K562 (cell line): ENCODE results near the gene POU4F3. TPM values are rescaled to one million over a fixed set of nuclear protein-coding genes. Genes with fewer than 3 reads are reported as not detected.
A peak's percentile ranks its signal among the peaks of the same experiment; 100 is the strongest.

Experiments
- ATAC-seq: fragments of 200-7000 bp; cut with Tn5 transposase; 3 replicates; pipeline ENCODE4 v1.9.1; 2020; ENCODE audit warnings: moderate library complexity
- BruUV-seq: library from RNA; stranded (reverse); fragments of 400-500 nt; replicated peaks from 2 replicates; lab custom pipeline; 2021; lab: Mats Ljungman, UMichigan
- CTCF ChIA-PET: fragments of 300-600 bp; formaldehyde crosslinking; extraction: SDS; loops from one replicate; lab custom pipeline; 2021; ENCODE audit warnings: low intra/inter-chr PET ratio; lab: Yijun Ruan, JAX
- POLR2A ChIA-PET: fragments of 300-600, 350-650 bp; sonication (Branson Sonifier 250); formaldehyde crosslinking; extraction: SDS; loops from one replicate; lab custom pipeline; 2021; ENCODE audit warnings: antibody characterized with exemption, inconsistent platforms; lab: Yijun Ruan, JAX
- DNase-seq, 4 experiments: peaks; one replicate each; pipeline versions ENCODE4 v3.0.0 to v3.0.0-alpha.2; 2011 to 2018; ENCODE audit warnings: low spot score in 3 of 4, mixed read lengths in 3 of 4; ENCODE audit errors: extremely low read depth in 1 of 4
- FAIRE-seq: peaks from 2 replicates; lab custom pipeline; 2011; peaks lifted over from hg19 to GRCh38; lab: Jason Lieb, UNC
- H2AFZ ChIP-seq: 2 replicates; pipeline ENCODE4 v1.6.0; 2011; ENCODE audit warnings: low read depth, low read length, control low read depth, inconsistent platforms
- H3K27ac ChIP-seq: fragments of 200-600 bp; 3 replicates; pipeline ENCODE4 v1.8.0; 2011; ENCODE audit warnings: low read depth, mild to moderate bottlenecking, control low read depth, inconsistent platforms, low read length, moderate library complexity, mixed read lengths; ENCODE audit errors: extremely low read depth
- H3K27me3 ChIP-seq, 2 experiments: fragments of 300-600 bp in 1 of 2; 2 replicates in 1 of 2; 3 replicates in 1 of 2; pipeline versions ENCODE4 v1.6.0 to v1.8.0; 2011; ENCODE audit warnings: inconsistent platforms in 2 of 2, low read length in 2 of 2, mild to moderate bottlenecking in 1 of 2, mixed read lengths in 1 of 2, moderate library complexity in 1 of 2; ENCODE audit not compliant: control insufficient read depth in 2 of 2, insufficient read depth in 2 of 2
- H3K36me3 ChIP-seq: fragments of 300-600 bp; 3 replicates; pipeline ENCODE4 v1.8.0; 2011; ENCODE audit warnings: mild to moderate bottlenecking, low read length, inconsistent platforms; ENCODE audit not compliant: control insufficient read depth, insufficient read depth
- H3K4me1 ChIP-seq, 2 experiments: fragments of 200-600 bp in 1 of 2; replicated peaks in 1 of 2; 2 replicates in 1 of 2; 3 replicates in 1 of 2; pipeline versions ENCODE4 v1.5.1 to v1.8.0; 2011; ENCODE audit warnings: inconsistent platforms in 2 of 2, low read length in 2 of 2, mild to moderate bottlenecking in 1 of 2, mixed read lengths in 1 of 2, moderate library complexity in 1 of 2; ENCODE audit not compliant: control insufficient read depth in 2 of 2, insufficient read depth in 2 of 2
- H3K4me2 ChIP-seq: 2 replicates; pipeline ENCODE4 v1.6.1; 2011; ENCODE audit warnings: low read length, control low read depth, inconsistent platforms, mixed read lengths; ENCODE audit not compliant: insufficient read depth
- H3K4me3 ChIP-seq: fragments of 200-600 bp; sonication (generic), shearing (Covaris generic); 2 replicates; pipeline ENCODE4 v1.5.1; 2016; ENCODE audit warnings: control low read depth, inconsistent platforms
- H3K79me2 ChIP-seq: fragments of 200-600 bp; 3 replicates; pipeline ENCODE4 v1.8.0; 2011; ENCODE audit warnings: low read length, inconsistent platforms; ENCODE audit not compliant: control insufficient read depth, insufficient read depth
- H3K9ac ChIP-seq, 2 experiments: 2 replicates each; pipeline versions ENCODE4 v1.6.0 to v1.6.1; 2011; ENCODE audit warnings: low read depth in 2 of 2, low read length in 2 of 2, control low read depth in 1 of 2, inconsistent platforms in 1 of 2, mild to moderate bottlenecking in 1 of 2, mixed read lengths in 1 of 2; ENCODE audit not compliant: insufficient read depth in 1 of 2
- H3K9me1 ChIP-seq: one replicate; pipeline ENCODE4 v1.6.0; 2011; ENCODE audit warnings: inconsistent platforms, mild to moderate bottlenecking, low read length, moderate library complexity; ENCODE audit not compliant: control insufficient read depth, insufficient read depth
- H3K9me3 ChIP-seq: replicated peaks from 2 replicates; pipeline ENCODE4 v1.5.1; 2011; ENCODE audit warnings: low read depth, low read length, inconsistent platforms; ENCODE audit not compliant: control insufficient read depth, insufficient read depth
- H4K20me1 ChIP-seq: replicated peaks from 2 replicates; pipeline ENCODE4 v1.6.1; 2011; ENCODE audit warnings: low read length, inconsistent platforms, mixed read lengths; ENCODE audit not compliant: control insufficient read depth, insufficient read depth
- CEBPG ChIP-seq, 3 experiments: fragments of 200-800 bp in 1 of 3; sonication (Bioruptor generic) in 1 of 3; sonication (generic) in 1 of 3; formaldehyde crosslinking in 1 of 3; IDR thresholded peaks in 2 of 3; conservative IDR thresholded peaks in 1 of 3; 2 replicates each; pipeline versions ENCODE4 v1.6.1 to v1.8.0; 2016 to 2022; ENCODE audit warnings: missing compliant biosample characterization in 2 of 3, missing genetic modification characterization in 2 of 3, mild to moderate bottlenecking in 1 of 3, missing genetic modification reagents in 1 of 3
- CREM ChIP-seq: IDR thresholded peaks from 2 replicates; pipeline ENCODE4 v1.6.1; 2014; ENCODE audit warnings: antibody characterized with exemption, low read depth
- ZBTB12 ChIP-seq: fragments of 250-450 bp; sonication (Bioruptor Pico); IDR thresholded peaks from 2 replicates; pipeline ENCODE4 v1.4.0; 2020
- ZNF764 ChIP-seq: fragments of 250-450 bp; sonication (Bioruptor Pico); IDR thresholded peaks from 2 replicates; pipeline ENCODE4 v1.4.0; 2020; ENCODE audit warnings: low read depth, mild to moderate bottlenecking, moderate library complexity
- WGBS: fragments of 100-300 bp; shearing (Covaris generic); methylation state at CpG from one replicate; pipeline ENCODE4 v1.1.6; 2016; ENCODE audit warnings: low coverage, mixed read lengths; ENCODE audit not compliant: insufficient coverage; ENCODE audit errors: missing lambda C conversion rate; 5-methylcytosine and 5-hydroxymethylcytosine counted together
- in situ Hi-C: fragments of 300-500 bp; cut with MboI; formaldehyde crosslinking; loops from 4 replicates; pipeline ENCODE4 v1.15.0; 2018; ENCODE audit warnings: inconsistent platforms, mixed read lengths
- intact Hi-C: fragments of 100-400 bp; cut with micrococcal nuclease; formaldehyde crosslinking; loops from 2 replicates; pipeline ENCODE4 v1.14.2; 2022
- polyA plus RNA-seq, 8 experiments: library from polyadenylated mRNA; depleted of rRNA in 4 of 8; stranded (reverse) in 5 of 8; unstranded in 3 of 8; fragments of >200 nt; fragmentation: Nextera tagmentation in 2 of 8; fragmentation: Illumina TruSeq in 1 of 8; extraction: Ambion mirVana in 2 of 8; extraction: Trizol in 1 of 8; gene quantifications; 2 replicates each; pipeline versions ENCODE4 v1.2.1 to v1.2.3, GENCODE V29; 2011 to 2014; ENCODE audit warnings: inconsistent platforms in 1 of 8, missing spikeins in 1 of 8
- total RNA-seq, 7 experiments: library from RNA; depleted of rRNA in 6 of 7; stranded (reverse); fragments of >200 nt in 6 of 7; fragmentation: Illumina TruSeq in 2 of 7; extraction: Trizol in 2 of 7; gene quantifications; 2 replicates each; pipeline versions ENCODE4 v1.2.1 to v1.2.3, GENCODE V29; 2011 to 2021; ENCODE audit warnings: low replicate concordance in 1 of 7
- TF ChIP-seq, protein P1 (sequence below): fragments of 450-650 bp; conservative IDR thresholded peaks from 2 replicates; pipeline ENCODE4 v1.6.1; 2016; ENCODE audit warnings: missing genetic modification characterization, low read depth, mild to moderate bottlenecking, missing compliant biosample characterization, moderate library complexity

The POU4F3 gene
- total and polyA plus RNA-seq, 9 of the 15 experiments (the other 6 are each of a cell fraction or from before 2014, with no cell fraction given) = 0.04 to 0.13 (median 0.07) TPM; not detected in 6

DNA sequence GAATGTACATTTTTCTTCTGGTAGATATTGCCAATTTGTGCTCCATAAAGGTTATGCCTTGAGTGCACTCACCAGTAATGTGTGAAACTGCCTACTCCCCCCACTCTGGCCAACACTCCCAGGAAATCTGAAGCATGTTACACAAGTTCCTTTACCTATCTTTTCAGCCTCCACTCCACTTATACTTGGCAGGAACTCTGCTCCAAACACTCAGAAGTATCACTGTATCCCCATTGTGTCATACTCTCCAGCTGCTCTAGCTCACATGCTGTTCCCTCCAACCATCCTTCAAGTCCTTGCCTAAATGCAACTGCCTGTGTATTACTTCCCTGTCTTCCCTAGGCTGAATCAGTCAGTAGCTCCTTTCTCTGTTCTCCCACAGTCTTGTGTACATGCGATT, 28.3 kb downstream of the POU4F3 start:
- peaks cover 10 to 14% of the 10 kb centered on the region in 2 experiments for H3K27me3 ChIP-seq
- no peaks in the 10 kb centered on the region for H3K9me3 ChIP-seq
- no peaks in the 10 kb centered on the region for H3K4me1 ChIP-seq
- no peaks in the 10 kb centered on the region for H3K79me2 ChIP-seq
- no peaks in the 10 kb centered on the region for H3K9me1 ChIP-seq
- H2AFZ ChIP-seq = no peak overlapping the region
- FAIRE-seq (no peak), DNase-seq (no peak), ATAC-seq (no peak)
- ChIA-PET CTCF (interaction anchor here (0.5 kb wide), 1 partner anchor 154 kb away, joined by 3 read pairs; no protein-coding TSS in a partner anchor), POLR2A (no interaction called here)
- H3K9ac ChIP-seq = no peak overlapping the region
- no peaks in the 10 kb centered on the region for H4K20me1 ChIP-seq
- in situ Hi-C loops (no loop called here), intact Hi-C loops (no loop called here)
- H3K27ac ChIP-seq = no peak overlapping the region
- 0% methylated on average over 1 of the region's 1 CpG for WGBS
- H3K4me3 ChIP-seq = no peak overlapping the region
- H3K4me2 ChIP-seq = no peak overlapping the region
- H3K36me3 ChIP-seq = no peaks in the 10 kb centered on the region
- BruUV-seq = no TSS peak
- TF ChIP-seq ZBTB12 (CRISPR knock-in tag) = no peak

- in situ Hi-C loops (no loop called here), intact Hi-C loops (no loop called here)
- FAIRE-seq = no peak
- BruUV-seq = no TSS peak
- no peak for DNase-seq
- Histone ChIP-seq H4K20me1 (no peaks in the 10 kb centered on the region), H3K27ac (no peak overlapping the region), H3K79me2 (no peaks in the 10 kb centered on the region), H2AFZ (no peak overlapping the region), H3K36me3 (no peaks in the 10 kb centered on the region), H3K9me1 (no peaks in the 10 kb centered on the region), H3K4me3 (no peak overlapping the region), H3K4me2 (no peak overlapping the region), H3K4me1 (no peaks in the 10 kb centered on the region), H3K27me3 (peaks cover 10 to 14% of the 10 kb centered on the region in 2 experiments), H3K9ac (no peak overlapping the region), H3K9me3 (no peaks in the 10 kb centered on the region)
- no peak for ATAC-seq
- 0% methylated on average over 1 of the region's 2 CpGs for WGBS
- ChIA-PET POLR2A (no interaction called here), CTCF (no interaction called here)
- TF ChIP-seq, protein P1, sequence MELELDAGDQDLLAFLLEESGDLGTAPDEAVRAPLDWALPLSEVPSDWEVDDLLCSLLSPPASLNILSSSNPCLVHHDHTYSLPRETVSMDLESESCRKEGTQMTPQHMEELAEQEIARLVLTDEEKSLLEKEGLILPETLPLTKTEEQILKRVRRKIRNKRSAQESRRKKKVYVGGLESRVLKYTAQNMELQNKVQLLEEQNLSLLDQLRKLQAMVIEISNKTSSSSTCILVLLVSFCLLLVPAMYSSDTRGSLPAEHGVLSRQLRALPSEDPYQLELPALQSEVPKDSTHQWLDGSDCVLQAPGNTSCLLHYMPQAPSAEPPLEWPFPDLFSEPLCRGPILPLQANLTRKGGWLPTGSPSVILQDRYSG (tag) = no peak
- TF ChIP-seq ZNF764 (CRISPR knock-in tag) = no peak
- TF ChIP-seq CEBPG (CRISPR knock-in tag; IDR thresholded peaks at IDR 0.05) = no peak
- TF ChIP-seq CEBPG (tag; conservative IDR thresholded peaks at IDR 0.05 in 1 of 2, IDR thresholded peaks at IDR 0.05 in 1 of 2) = 0 out of 4 replicates have a peak, but pooled peaks of 1 of the 2 experiments have one; percentile 29
- TF ChIP-seq CREM = no peak
Measured at GRCh38 chr5:146368137-146368536, 29.5 kb downstream of the POU4F3 start.
